HG03139 (cell line): ENCODE results near the gene NCAPD3.

Experiments
- ATAC-seq: cut with Tn5 transposase; IDR thresholded peaks from one replicate; pipeline ENCODE4 v1.9.1; 2021; ENCODE audit not compliant: unreplicated experiment

The NCAPD3 gene

DNA sequence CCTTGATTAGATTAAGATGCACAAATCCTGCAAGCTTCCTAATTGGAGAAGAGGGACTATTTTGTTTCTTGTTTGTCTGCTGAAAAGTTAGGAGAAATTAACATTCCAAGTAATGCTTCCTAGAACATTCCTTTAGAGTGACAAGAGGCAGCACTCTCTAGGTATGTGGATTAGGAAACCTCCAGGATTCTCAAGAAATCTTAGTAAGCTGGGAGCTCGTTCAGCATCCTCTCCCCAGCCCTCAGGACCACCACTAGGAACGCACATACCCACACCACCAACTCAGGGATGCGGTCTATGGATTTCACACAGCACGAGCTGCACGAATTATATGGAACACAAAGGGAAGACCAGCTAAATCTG is 52.9 kb downstream of the NCAPD3 start:
- no peak for ATAC-seq

DNA sequence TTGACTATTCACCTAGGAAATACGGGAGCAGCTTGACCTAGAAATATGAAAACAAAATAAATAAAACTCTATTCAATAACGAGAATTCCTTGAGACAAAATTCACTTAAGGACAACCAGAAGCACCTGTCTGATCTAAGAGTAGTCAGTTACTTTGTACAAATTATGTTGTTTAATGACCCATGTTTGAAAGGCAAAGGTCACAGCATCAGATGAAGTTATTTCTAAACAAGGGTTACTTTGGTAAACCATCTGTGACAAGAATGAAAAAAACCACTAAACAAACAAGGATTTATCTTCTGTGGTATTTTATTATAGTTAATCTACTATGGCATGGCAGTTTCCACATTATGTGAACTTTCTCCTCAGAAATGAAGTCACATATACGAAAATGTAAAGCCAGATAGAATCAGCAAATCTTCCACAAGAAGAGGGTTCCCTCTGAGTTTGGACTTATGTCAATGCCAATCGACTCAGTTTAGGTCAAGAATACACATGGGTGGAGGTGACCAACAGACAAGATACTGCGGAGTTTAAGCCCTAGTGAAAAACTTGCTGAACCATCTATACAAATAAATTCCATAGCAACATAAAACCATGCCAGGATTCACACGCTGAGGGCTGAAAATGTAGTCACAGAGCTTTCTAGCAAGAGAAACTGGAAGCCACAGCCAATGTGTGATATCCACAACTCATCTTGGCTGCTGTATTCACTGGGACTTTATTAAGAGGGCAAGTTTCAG is 53.4 kb downstream of the NCAPD3 start:
- no peak for ATAC-seq

DNA sequence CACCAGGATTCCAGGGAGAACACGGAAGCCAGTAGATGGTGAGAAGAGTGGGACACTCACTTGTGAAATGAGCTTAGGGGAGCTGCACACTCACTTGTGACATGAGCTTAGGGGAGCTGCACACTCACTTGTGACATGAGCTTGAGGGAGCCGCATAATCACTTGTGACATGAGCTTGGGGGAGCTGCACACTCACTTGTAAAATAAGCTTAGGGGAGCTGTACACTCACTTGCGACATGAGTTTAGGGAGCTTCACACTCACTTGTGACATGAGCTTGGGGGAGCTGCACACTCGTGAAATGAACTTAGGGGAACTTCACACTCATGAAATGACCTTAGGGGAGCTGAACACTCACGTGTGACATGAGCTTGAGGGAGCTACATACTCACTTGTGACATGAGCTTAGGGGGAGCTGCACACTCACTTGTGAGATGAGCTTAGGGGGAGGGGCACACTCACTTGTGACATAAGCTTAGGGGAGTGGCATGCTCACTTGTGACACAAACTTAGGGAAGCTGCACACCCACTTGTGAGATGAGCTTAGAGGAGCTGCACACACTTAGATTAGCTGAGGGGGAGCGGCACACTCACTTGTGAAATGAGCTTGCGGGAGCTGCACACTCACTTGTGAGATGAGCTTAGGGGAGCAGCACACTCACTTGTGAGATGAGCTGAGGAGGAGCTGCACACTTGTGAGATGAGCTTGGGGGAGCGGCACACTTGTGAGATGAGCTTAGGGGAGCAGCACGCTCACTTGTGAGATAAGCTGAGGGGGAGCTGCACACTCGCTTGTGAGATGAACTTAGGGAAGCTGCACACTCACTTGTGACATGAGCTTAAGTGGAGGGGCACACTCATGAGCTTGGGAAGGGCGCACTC is 59.0 kb downstream of the NCAPD3 start:
- ATAC-seq, result no peak

DNA sequence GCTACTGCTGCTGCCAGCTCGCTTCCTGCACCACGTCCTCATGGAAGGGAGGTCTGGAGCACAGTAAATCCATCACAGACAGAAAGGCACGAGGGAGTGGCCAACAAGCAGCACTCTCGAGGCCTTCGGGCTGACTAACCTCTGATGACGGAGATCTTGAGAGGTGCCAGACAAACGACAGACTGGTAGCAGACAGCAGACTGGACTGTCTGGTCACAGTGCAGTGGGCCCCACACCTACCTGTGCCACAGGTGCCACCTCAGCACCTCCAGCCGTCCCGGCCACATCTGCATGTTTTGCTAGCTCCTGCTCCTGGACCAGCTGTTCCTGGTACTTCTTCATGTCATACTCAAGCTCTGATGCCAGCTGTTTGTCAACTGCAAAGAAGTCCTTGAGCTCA is 64.1 kb downstream of the NCAPD3 start:
- no peak for ATAC-seq

DNA sequence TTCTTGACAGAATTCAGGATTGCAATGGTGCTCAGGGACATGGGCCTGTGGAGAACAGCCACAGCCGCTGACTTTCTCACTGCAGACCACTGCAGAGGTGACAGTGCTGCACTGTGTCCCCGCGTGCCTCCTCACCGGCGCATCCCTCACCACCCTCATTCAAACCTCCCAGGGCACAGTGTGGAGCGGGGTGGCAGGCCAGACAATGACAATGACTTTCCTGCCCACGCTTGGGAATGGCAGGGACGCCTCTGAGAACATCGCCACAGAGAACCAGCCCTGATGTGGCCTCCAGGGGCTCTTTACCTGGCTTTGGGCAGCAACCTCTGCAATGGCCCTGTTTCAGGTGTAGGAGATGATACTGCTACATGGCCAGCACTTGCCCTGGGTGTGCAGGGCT is 65.7 kb downstream of the NCAPD3 start:
- no peak for ATAC-seq

DNA sequence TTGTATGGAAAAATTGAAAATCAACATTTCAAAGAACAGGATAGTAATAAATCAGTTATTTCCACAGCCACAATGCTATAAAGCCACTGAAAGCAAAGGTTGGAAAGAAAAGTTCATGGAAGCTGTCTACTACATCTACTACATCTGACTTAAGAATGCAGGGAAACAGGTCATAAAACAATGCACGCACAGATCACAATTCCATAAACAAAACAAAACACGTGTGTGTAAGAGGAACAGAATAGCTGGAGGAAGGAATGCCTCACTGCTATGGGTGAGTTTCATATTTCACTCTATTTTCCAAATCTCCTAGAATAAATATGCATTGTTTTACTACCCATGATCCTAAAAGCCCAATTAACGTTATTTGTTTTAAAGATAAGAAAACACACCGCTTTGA is 66.3 kb downstream of the NCAPD3 start:
- ATAC-seq, result no peak

DNA sequence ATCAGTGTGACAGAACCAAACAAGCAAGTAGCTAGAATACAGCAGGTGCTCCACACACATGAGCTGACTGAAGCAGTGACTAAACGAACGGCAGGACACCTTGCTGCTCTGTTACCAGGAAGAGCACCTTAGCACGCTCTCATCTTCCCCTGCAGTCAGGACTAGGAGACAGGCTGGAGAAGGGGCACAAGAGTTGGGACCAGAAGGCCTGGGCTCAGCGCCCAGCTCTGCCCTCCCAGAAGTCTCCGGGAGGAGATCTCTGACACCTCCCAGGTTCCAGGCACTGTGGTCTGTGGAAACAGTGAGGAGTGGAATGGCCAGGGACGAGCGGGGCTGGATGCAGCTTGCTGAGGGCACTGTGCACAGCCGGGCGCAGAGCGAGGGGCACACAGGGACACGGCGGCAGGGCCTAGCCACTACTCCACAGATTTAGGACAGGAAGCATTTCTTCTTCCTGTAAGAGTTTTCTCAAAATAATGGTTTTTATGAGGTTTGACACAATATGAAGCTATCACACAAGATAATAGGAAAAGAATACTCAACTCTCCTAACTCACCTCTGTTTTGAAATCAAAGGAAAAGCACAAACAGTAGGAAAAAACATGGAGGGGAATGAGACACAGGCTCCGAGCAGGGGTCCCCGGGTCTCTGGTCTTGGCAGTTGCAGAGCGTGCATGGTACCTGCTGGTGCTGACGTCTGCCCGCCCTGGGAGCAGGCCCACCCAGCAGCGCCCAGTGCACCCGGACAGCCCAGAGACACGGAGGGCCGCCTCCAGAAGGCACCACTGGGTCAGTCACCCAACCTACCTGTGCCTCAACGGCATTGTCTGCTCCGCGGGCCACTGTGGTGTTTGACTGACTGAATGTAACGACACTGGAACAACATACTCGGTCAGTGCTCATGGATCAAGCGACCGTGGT is 67.6 kb downstream of the NCAPD3 start:
- no peak for ATAC-seq

DNA sequence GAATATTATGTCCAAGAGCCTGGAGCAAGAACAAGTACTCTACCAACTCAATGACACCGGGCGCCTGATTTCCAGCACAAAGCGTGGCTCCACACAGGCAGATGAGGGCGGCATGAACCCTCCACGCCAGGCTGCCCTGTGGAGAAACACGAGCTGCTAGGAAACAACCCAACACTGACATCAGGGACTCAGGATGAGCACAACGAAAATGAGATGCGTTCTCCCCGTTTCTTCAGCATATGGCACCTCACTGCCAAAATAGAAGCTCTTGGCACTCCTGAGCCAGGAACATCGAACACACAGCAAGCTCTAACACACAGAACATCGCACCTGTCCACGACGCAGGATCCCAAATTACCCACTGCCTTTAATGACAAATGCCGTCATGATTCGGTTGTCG is 68.3 kb downstream of the NCAPD3 start:
- ATAC-seq, result no peak

DNA sequence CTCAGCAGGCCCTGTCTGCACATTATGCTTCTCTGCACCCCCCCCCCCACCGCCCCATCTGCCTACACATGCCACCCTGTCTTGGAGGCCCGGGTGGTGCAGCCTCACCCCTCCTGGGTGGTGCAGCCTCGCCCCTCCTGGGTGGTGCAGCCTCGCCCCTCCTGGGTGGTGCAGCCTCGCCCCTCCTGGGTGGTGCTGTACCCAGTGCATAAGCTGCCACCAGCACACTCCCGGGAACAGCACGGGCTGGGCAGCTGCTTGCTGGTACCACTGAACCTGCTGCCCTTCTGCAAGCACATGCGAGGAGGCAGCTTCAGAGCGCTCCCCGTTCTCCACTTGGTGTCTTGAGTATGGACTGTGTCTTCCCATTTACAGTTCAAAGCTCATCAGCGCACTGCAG is 69.3 kb downstream of the NCAPD3 start:
- ATAC-seq, result no peak

DNA sequence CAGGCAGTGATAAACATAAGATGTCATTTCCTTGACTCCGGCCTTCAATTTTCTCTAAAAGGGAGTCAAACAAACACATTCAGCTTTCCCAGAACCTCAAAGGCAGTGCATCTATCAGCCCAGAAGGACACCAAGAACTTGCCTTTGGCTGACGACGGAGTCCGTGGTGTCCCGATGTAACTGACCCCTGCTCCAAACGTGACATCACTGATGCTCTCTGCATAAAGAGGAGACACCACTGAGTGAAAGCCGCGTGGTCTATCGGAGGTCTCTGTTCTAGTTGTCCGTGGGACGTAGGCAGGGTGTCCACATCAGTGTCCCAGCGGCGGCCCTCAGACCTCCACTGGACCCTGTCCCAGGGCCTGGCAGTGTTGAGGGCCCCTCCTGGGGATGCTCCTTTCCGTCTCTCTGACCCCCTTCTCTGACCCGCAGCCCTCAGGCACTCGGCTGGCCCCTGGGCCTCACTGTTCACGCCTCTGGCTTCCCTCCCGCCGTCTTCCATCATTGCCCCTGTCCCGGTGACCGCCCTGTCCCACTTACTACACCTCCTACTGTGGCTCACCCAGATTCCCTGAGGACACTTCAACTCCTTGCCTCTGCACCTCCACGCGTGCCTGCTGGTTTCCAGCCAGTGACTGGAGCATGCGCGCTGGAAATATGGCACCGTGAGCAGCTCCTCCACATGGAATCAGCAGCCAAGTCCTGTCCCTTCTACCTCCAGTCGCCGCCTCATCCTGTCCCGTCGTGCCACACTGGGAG is 70.4 kb downstream of the NCAPD3 start:
- ATAC-seq, result no peak

DNA sequence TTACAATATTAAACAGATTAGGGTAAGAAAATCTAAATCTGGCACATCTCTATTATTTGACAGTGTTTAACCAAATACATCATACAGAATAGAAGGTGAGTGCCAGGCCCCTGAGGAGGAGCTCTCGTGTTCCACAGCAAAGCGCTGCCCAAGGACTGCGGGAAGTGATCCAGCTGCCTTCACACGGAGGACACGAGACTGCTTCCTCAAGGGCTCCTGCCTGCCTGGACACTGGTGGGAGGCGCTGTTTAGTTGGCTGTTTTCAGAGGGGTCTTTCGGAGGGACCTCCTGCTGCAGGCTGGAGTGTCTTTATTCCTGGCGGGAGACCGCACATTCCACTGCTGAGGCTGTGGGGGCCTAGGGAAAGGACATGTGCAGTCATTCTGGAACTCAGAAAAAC is 71.1 kb downstream of the NCAPD3 start:
- ATAC-seq, result no peak

DNA sequence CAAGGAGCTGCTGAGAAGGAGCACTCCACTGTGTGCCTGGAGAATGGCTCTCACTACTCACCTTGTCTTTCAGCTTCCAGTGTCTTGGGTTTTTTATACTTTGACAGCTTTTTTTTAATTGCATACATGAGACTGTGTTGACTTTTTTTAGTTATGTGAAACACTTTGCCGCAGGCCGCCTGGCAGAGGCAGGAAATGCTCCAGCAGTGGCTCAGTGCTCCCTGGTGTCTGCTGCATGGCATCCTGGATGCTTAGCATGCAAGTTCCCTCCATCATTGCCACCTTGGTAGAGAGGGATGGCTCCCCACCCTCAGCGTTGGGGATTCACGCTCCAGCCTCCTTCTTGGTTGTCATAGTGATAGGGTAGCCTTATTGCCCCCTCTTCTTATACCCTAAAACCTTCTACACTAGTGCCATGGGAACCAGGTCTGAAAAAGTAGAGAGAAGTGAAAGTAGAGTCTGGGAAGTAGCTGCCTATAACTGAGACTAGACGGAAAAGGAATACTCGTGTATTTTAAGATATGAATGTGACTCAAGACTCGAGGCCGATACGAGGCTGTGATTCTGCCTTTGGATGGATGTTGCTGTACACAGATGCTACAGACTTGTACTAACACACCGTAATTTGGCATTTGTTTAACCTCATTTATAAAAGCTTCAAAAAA is 72.6 kb downstream of the NCAPD3 start:
- ATAC-seq, result no peak

DNA sequence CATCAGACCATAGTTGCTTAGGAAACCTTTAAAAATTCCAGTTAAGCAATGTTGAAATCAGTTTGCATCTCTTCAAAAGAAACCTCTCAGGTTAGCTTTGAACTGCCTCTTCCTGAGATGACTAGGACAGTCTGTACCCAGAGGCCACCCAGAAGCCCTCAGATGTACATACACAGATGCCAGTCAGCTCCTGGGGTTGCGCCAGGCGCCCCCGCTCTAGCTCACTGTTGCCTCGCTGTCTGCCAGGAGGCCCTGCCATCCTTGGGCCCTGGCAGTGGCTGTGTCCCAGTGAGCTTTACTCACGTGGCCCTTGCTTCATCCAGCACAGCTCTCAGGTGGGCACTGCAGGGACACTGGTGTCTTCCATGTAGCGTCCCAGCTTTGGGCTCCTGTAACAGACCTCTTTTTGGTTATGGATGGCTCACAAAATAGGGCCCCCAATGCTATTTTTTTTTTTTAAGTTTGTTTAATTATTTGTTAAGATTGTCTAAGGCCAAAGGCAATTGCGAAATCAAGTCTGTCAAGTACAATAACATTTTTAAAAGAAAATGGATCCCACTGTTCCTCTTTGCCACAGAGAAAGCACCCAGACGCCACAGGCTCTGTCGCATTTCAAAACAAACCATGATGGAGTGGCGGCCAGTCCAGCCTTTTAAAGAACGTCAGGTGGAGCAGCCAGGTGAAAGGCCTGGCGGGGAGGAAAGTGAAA is 73.4 kb downstream of the NCAPD3 start:
- no peak for ATAC-seq

DNA sequence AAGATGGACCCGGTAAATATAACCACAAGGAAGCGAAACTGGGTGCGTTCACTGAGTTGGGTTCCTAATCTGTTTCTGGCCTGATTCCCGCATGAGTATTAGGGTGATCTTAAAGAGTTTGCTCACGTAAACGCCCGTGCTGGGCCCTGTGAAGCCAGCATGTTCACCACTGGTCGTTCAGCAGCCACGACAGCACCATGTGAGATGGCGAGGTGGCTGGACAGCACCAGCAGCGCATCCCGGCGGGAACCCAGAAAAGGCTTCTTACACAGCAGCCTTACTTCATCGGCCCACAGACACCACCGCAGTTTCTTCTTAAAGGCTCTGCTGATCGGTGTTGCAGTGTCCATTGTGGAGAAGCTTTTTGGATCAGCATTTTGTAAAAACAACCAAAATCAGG is 74.4 kb downstream of the NCAPD3 start:
- ATAC-seq, result no peak

DNA sequence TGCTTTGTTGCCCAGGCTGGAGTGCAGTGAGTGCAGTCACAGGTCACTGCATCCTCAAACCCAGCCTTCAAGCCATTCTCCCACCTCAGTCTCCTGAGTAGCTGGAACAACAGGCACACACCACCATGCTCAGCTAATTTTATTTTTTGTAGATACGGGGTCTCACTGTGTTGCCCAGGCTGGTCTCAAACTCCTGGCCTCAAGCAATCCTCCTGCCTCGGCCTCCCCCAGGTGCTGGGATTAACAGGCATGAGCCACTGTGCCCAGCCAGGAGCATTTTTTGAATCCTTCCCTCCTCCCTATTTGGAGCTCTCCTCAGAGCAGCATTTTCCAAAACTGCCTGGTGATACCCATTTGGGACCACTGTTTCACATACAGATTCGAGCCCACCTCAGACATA is 77.2 kb downstream of the NCAPD3 start:
- no peak for ATAC-seq

DNA sequence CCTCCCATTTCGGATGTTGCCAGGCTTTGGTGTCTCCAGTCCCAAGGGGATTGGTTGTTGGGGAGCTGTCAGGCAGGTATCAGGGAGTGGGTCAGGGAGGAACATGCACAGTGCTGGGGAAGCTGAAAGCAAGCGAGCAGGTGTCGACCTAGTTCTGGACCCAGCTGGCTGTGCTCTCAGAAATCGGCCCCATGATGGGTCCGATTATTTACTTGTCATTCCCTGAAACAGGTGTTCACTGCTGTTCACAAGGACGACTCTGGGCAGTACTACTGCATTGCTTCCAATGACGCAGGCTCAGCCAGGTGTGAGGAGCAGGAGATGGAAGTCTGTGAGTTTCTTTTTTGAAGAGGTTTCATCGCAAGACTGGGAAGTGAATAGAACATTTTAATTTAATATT is 78.1 kb downstream of the NCAPD3 start:
- no peak for ATAC-seq

DNA sequence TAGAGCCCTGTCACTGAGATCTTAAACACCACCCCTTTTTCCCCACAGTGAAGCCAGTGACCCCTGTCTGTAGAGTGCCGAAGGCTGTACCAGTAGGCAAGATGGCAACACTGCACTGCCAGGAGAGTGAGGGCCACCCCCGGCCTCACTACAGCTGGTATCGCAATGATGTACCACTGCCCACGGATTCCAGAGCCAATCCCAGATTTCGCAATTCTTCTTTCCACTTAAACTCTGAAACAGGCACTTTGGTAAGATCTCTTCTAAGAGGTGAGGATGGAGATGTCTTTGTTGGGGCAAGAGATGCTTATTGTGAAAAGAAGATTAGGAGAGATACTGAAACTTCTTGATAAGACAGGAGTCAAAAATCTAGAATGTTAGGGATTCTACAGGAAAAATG is 79.0 kb downstream of the NCAPD3 start:
- ATAC-seq, result no peak

DNA sequence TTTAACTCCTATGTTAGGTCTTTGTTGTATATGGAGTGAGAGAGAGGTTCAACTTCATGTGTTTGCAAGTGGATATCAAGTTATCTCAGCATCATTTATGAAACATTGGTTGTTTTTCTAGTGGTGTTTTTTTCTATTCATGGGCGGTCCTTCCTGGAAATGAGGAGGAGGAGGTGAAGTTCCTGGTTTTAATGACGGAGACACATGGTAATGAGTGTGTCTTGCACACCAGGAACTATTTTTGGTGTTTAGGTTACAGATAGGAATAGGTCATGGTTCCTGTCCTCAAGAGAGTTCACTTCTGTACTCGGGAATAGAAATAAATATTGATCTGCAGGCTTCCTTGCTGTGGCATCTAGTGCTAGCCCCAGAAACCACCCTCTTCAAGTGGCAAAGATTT is 80.0 kb downstream of the NCAPD3 start:
- no peak for ATAC-seq

DNA sequence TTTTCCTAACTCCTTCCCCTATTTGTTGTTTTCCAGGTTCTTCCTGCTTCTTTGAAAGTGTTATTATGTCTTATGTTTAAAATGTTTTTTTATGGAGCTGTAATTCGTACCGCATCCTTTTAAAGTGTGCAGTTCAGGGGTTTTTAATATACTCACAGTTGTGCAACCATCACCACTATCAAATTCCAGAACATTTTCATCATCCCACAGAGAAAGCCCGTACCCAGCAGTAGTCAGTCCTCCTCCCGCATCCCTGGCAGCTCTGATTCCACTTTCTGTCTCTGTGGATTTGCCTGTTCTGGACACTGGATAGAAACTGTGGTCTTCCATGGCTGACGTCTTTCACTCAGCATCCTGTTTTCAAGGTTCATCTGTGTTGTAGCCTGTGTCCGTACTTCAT is 81.2 kb downstream of the NCAPD3 start:
- no peak for ATAC-seq
